GM23248 (cell line): ENCODE results near the gene SEC16A.

Experiments
- EZH2 ChIP-seq: fragments of 200-600 bp; sonication (generic); IDR thresholded peaks from 2 replicates; pipeline ENCODE4 v1.6.1; 2018; ENCODE audit warnings: antibody characterized with exemption, mild to moderate bottlenecking; ENCODE audit not compliant: insufficient read depth, poor library complexity, severe bottlenecking
- EZH2phosphoT487 ChIP-seq: fragments of 200-600 bp; sonication (generic); IDR thresholded peaks from 2 replicates; pipeline ENCODE4 v1.6.1; 2018; ENCODE audit warnings: antibody characterized with exemption, moderate library complexity, mild to moderate bottlenecking, low read depth; ENCODE audit not compliant: insufficient read depth

DNA sequence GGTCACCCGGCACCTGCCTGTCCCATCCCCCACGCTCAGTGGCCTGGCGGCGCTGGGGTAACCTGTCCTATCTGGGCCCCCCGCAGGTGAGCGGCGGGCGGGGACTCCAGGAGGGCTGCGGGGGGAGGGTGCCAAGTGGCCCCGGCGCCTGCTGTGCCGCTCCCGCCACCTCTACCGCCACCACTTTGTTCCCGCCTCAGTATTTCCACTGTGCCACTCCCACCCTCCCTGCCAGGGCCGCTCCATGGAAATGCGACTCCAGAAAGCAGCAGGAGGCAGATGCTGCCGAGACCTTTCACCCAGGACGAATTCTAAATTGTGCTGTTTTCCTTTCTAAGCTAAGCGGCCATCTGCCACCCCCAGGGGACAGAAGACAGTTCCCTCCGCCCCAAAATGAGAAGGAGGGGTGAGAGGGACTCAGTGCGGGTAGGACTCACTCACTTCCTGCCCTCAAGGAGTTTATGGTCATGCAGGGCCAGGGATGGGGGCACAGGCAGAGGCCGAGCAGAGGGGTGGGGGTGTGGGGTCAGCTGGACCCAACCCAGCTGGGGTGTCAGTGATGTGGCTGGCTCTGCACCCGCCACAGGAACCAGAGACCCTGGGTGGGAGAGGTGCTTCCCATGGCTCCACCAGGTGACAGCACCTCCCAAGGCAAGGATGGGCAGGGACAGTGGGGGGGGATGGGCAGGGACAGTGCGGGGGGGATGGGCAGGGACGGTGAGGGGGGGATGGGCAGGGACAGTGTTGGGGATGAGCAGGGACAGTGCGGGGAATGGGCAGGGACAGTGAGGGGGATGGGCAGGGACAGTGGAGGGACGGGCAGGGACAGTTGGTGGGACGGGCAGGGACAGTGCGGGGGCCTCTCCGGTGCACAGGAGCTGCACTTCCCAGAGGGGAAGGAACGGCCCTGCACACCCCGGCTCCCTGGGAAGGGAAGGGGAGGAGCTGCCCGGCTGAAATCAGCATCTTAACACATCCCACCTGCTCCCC is 45.2 kb upstream of the SEC16A start:
- TF ChIP-seq EZH2 (no peak), EZH2phosphoT487 (no peak)
